Measurements from ENCODE around the gene C2CD4D. TPM values are rescaled to one million over a fixed set of nuclear protein-coding genes. Genes with fewer than 3 reads are reported as not detected.

C2CD4D gene
- total and polyA plus RNA-seq, 12 donors: 0.04 TPM; not detected in 11

GRCh38 chr1:151809985-151810556, 29.5 kb downstream of the C2CD4D start:
- no peaks in the 10 kb centered on the region for H3K4me1 ChIP-seq

GRCh38 chr1:151809290-151809984, 30.2 kb downstream of the C2CD4D start:
- Histone ChIP-seq H3K27ac (no peak overlapping the region), H3K36me3 (no peaks in the 10 kb centered on the region), H3K27me3 (peaks cover 0 to 7% (median 0%) of the 10 kb centered on the region in 7 donors), H3K4me1 (no peaks in the 10 kb centered on the region), H3K4me3 (no peak overlapping the region), H3K9me3 (no peaks in the 10 kb centered on the region)
- DNase-seq: no peak
- WGBS, 2 donors: 60 to 75% methylated on average over 8 of the region's 8 CpGs
- no peak for ATAC-seq
- no peak for TF ChIP-seq CTCF (IDR thresholded peaks at IDR 0.05)
- intact Hi-C loops (cut with DNase I): loop anchor here in 1 of 10 donors (10.0 kb wide), 1 partner anchor 55 kb away; no protein-coding TSS in a partner anchor

More at GRCh38 chr1:151809985-151810556, 29.5 kb downstream of the C2CD4D start:
- H3K4me3 ChIP-seq: no peak overlapping the region
- peaks cover 0 to 3% (median 0%) of the 10 kb centered on the region in 9 donors for H3K36me3 ChIP-seq
- H3K27me3 ChIP-seq: peaks cover 0 to under 1% (median 0%) of the 10 kb centered on the region in 7 donors
- no peak overlapping the region for H3K27ac ChIP-seq
- intact Hi-C loops (cut with DNase I): loop anchor here in 1 of 10 donors (10.0 kb wide), 1 partner anchor 55 kb away; no protein-coding TSS in a partner anchor
- no peak for DNase-seq
- TF ChIP-seq CTCF (IDR thresholded peaks at IDR 0.05): no peak
- no peaks in the 10 kb centered on the region for H3K9me3 ChIP-seq
- ATAC-seq: no peak
- 98% methylated on average over 1 of the region's 1 CpG for WGBS, 2 donors

GRCh38 chr1:151807766-151808165, 31.9 kb downstream of the C2CD4D start:
- WGBS, 2 donors: 69 to 77% methylated on average over 1 of the region's 1 CpG
- Histone ChIP-seq H3K27me3 (peaks cover 0 to 7% (median 0%) of the 10 kb centered on the region in 7 donors), H3K9me3 (no peaks in the 10 kb centered on the region), H3K4me1 (no peaks in the 10 kb centered on the region), H3K27ac (no peak overlapping the region), H3K4me3 (no peak overlapping the region), H3K36me3 (no peaks in the 10 kb centered on the region)
- ATAC-seq (no peak), DNase-seq (no peak)
- TF ChIP-seq CTCF (IDR thresholded peaks at IDR 0.05): no peak
- intact Hi-C loops (cut with DNase I): loop anchor here in 1 of 10 donors (10.0 kb wide), 1 partner anchor 53 kb away; no protein-coding TSS in a partner anchor

GRCh38 chr1:151807131-151807530, 32.5 kb downstream of the C2CD4D start:
- Histone ChIP-seq H3K27ac (no peak overlapping the region), H3K36me3 (no peaks in the 10 kb centered on the region), H3K9me3 (no peaks in the 10 kb centered on the region), H3K4me1 (no peaks in the 10 kb centered on the region), H3K27me3 (peaks cover 0 to 7% (median 0%) of the 10 kb centered on the region in 7 donors), H3K4me3 (no peak overlapping the region)
- no peak for ATAC-seq
- no peak for TF ChIP-seq CTCF (IDR thresholded peaks at IDR 0.05)
- no peak for DNase-seq
- 69 to 72% methylated on average over 5 of the region's 5 CpGs for WGBS, 2 donors
- intact Hi-C loops (cut with DNase I): loop anchor here in 1 of 10 donors (10.0 kb wide), 1 partner anchor 52 kb away; no protein-coding TSS in a partner anchor
